A172 (cell line): ENCODE results near the gene NR2C2. TPM values are rescaled to one million over a fixed set of nuclear protein-coding genes. Genes with fewer than 3 reads are reported as not detected.

Source experiments
- DNase-seq: peaks from one replicate; pipeline ENCODE4 v3.0.0-alpha.2; 2015; ENCODE audit warnings: low spot score
- total RNA-seq: library from RNA; depleted of rRNA; stranded (reverse); fragments of >200 nt; shearing (Covaris generic); gene quantifications from 2 replicates; pipeline ENCODE4 v1.2.3, GENCODE V29; 2014

Gene NR2C2
- total RNA-seq, 1 experiment from 2014 or later, result 20.3 TPM

- DNase-seq, result peak; percentile 80
Measured at GRCh38 chr3:14921034-14921616, 26.3 kb upstream of the NR2C2 start.

- DNase-seq, result peak; percentile 25
Measured at GRCh38 chr3:14921811-14922705, 25.3 kb upstream of the NR2C2 start.

- no peak for DNase-seq
Measured at GRCh38 chr3:14922863-14923262, 24.5 kb upstream of the NR2C2 start.

DNA sequence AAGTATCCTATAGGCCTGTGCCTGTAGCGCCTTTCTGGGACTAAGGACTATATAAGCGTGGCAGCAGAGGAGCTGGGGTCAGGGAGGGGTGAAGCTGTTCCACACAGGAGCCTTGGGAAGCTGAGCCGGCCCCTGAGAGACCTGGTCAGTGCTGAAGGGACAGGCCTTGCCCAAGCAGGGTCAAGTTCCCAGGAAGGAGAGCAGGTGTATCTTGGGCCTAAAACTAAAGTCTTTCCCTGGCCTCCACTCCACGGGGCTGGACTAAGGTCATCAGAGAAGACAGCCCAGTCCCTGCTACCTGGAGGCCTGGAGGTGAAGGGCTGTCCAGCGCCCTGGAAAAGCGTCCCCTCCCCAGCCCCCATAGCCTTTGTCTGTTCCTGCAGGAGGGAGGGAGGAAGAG is 23.9 kb upstream of the NR2C2 start:
- no peak for DNase-seq

DNA sequence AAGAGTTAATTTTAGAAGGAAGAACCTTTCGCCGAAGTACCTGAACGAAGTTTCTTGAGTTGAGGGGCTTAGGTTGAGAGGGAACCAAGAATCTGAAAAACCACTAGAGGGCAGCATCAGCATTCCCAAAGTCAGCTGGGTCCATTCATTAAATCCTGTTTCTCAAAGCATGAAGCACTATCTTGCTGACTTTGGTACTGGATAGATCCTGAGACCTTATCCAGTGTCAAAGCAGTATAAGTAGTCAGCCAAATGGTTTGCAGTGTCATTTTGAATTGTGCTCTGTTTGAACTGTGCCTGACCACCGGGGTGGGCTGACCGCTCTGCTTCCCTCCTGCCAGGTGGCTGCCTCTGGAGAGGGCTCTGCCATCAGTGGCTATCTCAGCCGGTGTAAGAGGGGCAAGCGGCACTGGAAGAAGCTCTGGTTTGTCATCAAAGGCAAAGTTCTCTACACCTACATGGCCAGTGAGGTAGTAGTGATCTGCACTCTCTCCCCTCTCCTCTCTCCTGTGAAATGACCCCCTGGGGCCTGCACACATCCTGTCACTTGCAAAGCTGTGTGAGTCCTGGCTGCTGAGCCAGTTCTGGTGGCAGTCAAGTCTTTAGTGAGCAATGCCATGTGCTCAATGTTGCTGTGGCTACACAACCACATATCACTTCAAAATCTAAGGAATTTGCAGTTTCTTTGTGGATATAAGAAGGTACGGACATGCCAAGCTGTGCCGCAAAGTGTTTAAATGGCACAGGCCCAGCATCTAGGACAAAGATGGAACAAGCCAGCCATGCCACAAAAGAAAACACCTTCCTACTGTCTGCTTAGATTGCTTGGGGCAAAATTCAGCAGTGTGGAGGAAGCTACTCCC is 21.4 kb upstream of the NR2C2 start:
- DNase-seq, result peak; percentile 68

- DNase-seq, result no peak
Measured at GRCh38 chr3:14926592-14926991, 20.8 kb upstream of the NR2C2 start.

GRCh38 chr3:14927308-14927707 is 20.1 kb upstream of the NR2C2 start:
- no peak for DNase-seq

DNA sequence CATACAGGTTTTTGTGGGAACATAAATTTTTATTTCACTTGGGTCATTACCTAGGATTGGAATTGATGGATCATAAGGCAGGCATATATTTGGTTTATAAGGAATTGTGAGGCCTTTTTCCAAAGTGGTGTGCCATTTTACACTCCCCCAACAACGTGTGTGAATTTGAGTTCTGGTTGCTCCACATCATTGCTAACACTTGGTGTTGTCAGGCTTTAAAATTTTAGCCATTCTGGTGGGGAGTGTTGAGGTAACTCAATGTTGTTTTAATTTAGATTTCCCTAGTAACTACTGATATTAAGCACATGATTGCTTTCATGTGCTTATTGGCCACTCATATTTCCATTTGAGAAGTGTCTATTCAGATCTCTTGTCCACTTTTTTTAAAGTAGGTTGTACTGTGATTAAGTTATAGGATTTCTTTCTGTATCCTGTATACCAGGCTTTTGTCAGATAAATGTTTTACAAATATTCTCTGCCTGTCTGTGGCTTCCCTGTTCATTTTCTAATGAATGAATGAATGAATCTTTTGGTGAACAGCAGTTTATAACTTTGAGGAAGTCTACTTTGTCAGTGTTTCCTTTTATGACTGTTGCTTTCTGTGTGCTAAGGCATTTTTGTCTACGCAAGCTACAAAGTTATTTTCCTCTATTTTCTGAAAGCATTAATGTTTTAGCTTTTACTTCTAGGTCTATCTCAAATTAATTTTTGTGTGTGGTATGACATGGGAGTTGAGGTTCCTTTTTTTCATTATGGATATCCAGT is 17.9 kb upstream of the NR2C2 start:
- DNase-seq, result no peak

GRCh38 chr3:14933820-14934425 is 13.5 kb upstream of the NR2C2 start:
- no peak for DNase-seq

GRCh38 chr3:14935592-14936345 is 11.6 kb upstream of the NR2C2 start:
- no peak for DNase-seq

DNA sequence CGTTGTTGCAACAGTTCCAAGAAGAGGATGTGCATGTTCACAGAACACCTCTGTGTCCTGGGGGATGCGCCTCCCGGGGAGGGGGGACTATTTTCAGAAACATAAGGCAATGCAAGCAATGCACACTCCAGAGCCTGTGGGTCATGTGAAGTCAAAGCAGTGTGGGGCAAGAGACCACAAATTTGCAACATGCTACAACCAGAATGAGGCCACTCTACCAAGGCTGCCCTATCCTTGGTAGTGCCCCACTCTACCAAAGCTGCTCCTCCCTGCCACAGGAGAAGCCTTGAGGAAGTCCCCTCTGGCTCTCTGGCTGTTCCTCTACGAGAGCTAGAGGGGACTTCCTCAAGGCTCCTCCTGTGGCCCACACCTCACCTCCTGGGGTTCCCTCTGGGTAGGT is 8.4 kb upstream of the NR2C2 start:
- no peak for DNase-seq

GRCh38 chr3:14941871-14942270 is 5.5 kb upstream of the NR2C2 start:
- DNase-seq, result no peak

DNA sequence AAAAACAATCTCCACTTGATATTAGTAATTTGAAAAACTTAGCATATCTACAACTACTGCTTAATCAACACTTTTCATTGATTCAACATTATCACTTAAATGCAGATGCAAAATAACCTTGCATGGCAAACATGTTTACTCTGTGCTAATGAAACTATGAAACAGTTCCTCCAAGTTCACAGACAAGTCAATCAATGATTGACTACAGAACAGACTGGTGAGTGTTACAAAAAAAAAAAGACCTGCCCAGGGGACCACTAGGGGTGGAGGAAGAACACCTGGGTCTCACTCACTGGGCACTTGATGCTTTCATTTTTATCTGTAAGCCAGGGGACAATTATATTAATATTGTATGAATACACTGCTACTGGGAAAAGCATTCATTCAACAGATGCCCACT is 4.3 kb upstream of the NR2C2 start:
- no peak for DNase-seq

DNA sequence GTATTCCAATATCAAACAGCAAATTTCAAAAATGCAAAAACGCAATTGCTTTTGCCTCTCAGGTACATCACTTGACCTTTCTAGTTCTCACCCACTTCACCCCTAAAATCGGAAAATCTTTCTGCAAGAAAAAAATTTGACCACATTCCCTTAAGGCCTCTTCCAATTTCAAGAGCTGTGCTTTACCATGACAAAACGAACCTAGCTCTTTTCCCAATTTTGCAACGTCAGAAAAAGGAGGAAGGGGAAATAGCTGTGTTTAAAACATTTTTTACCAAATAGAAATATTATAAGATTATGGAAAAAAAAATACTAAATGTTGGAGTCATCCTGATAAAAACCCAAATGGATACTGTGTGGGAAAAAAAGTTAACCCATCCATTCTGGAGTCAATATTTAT is 1.1 kb upstream of the NR2C2 start:
- no peak for DNase-seq

DNA sequence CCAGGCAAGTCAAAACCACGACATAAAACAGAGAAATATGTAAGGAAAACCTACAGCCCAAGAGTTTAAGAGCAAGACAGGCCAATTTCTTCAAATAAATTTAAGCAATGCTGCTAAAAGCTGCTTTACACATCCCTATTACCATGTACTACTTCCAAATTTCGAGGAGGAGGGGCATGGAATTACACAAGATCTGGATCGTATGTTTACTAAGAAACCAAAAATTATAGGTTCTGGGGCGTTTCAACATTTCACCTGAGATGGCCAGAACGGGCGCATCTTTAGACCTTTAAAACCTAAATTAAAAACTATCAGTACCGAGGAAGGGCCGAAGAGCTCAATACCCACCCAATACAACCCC is 664 bp upstream of the NR2C2 start:
- DNase-seq, result no peak

DNA sequence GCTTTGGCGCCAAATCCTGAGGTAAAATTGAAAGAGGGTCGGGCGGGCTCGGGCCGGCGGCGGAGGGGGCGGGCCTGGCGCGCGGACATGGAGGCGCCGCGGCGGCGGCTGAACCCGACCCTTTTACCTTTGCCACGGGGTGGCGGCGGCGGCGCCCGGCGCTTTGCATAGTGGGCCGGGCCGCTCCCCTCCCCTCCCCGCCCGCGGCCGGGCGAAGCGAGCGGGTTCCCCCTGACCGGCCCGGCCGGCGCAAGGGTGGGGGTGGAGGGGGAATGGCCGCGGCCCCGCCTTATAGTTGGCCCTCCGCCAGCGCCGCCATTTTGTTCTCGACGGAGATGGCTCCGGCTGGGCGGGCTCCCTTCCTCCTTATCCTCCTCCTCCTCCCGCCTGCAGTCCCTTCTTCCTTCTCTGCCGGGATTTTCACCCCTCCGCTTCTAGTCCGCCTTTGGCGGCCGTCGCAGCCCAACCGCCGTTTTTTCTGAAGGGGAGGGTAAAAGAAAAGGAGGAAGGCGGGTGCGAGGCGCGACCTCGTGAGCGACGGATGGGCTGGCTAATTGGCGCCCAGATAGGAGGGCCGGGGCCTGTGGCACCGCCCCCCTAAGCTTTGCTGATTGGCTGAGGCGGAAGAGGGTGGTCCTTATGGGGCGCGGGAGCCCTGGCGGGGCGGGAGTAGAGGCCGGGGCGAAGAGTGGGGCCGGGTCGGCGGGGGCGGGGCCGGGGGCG is 664 bp downstream of the NR2C2 start:
- DNase-seq, result peak; percentile 93

DNA sequence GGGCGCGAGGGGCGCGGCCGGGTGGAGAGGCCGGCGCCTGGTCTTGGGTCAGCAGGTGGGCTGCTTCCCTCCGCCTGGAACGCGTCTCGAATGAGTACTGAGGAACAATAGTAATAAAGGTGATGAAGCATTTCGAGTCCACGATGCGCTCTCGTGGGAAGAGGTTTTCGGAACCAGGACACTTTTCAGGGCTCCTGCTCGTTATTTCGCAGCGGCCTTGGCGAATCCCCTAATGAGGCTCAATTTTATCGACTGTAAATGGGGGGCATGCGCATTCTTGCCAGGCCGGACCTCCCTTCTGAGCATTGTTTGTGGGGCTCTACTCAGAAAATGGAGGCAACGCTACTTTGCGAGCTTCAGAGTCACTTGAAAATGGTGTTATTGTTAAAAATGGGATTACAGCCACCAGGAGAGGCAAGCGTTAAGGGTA is 1.2 kb downstream of the NR2C2 start:
- no peak for DNase-seq

GRCh38 chr3:14949126-14949525 is 1.7 kb downstream of the NR2C2 start:
- DNase-seq, result no peak

- no peak for DNase-seq
Measured at GRCh38 chr3:14950274-14950673, 2.9 kb downstream of the NR2C2 start.

- no peak for DNase-seq
Measured at GRCh38 chr3:14957153-14957552, 9.8 kb downstream of the NR2C2 start.
